ENCODE measurements around the gene JUP. TPM values are rescaled to one million over a fixed set of nuclear protein-coding genes. Genes with fewer than 3 reads are reported as not detected.
"Not testable (repeated sequence)": the region's sequence is repeated elsewhere in the genome, so short reads cannot be mapped to it uniquely, and the experiment has no call there.

Gene JUP
- total RNA-seq (2014; rRNA removed; shearing (Covaris generic); ENCODE audit: low replicate concordance) = 102 and 133 TPM in 2 replicates

DNA sequence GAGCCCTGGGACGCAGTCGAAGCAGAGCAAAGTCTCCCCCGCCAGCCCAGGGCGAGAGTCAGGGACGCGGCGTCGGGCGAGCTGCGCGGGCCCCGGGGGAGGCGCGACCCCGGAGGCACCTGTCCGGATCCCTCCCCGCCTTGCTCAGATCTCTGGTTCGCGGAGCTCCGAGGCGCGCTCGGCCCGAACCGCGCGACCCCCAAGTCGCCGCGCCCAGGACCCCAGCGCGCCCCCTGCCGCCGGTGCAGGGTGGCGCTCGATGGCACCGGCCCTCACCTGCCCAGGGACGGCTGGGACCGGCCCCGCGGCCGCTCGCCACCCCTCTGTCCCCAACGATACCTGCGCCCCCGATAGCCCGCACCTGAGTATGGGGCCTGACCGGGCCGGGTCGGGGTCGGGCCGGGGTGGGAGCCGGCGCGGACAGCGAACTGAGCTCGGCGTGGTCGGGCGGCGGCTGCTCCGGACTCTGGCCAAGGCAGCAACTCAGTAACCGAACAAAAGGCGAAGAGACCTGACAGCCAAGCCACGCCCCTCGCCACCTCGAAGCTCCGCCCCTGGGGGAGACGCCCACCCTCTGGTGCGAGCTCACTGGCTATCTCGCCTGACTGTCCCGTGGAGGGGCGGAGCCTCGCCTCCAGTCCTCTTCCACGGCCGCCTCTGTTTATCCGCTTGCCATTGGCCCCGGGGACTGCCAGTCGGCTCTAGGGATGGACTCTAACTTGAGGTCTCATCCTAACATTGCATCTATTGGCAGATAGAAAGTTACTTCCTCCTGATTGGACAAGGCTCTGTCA lies at the start of gene JUP:
JUP (minus strand) TSS at position 485 of the 794 bp plus-strand sequence. CDS start 14,857 bp downstream, outside the sequence.
- no peaks in the 10 kb centered on the region for H4K20me1 ChIP-seq (ENCODE audit: insufficient read depth, low read depth, low read length)
- H3K4me3 ChIP-seq (ENCODE audit: low read length) = no peak within 1 kb of the TSS
- no peak within 1 kb of the TSS for H3K9ac ChIP-seq (ENCODE audit: low read length)
- no peaks in the 10 kb centered on the region for H3K27me3 ChIP-seq (ENCODE audit: low read length)
- no peak within 1 kb of the TSS for H3K4me2 ChIP-seq (ENCODE audit: low read depth, low read length, poor library complexity, severe bottlenecking)
- no peaks in the 10 kb centered on the region for H3K9me3 ChIP-seq (ENCODE audit: low read length)
- no peaks in the 10 kb centered on the region for H3K36me3 ChIP-seq (ENCODE audit: insufficient read depth, low read length)
- DNase-seq = peak; percentile 92
- H3K4me1 ChIP-seq (ENCODE audit: low read length) = no peaks in the 10 kb centered on the region
- no peaks in the 10 kb centered on the region for H3K9me2 ChIP-seq (replicated peaks; ENCODE audit: insufficient read depth, low read length)
- H3K79me2 ChIP-seq (ENCODE audit: low read length) = no peaks in the 10 kb centered on the region
- no peak within 1 kb of the TSS for H3K27ac ChIP-seq (ENCODE audit: low read length)
- no peak within 1 kb of the TSS for H2AFZ ChIP-seq (ENCODE audit: low read length)

GRCh38 chr17:41835800-41836549 lies 49.5 kb upstream of the JUP start, which contains the start of gene NT5C3B:
TSS of gene NT5C3B (minus strand) at chr17:41836232. CDS start at chr17:41836193, 39 bp downstream.
- peak within 1 kb of the TSS; percentile 66 for H3K4me2 ChIP-seq (ENCODE audit: low read depth, low read length, poor library complexity, severe bottlenecking)
- peak within 1 kb of the TSS; percentile 80 for H3K4me3 ChIP-seq (ENCODE audit: low read length)
- no peak within 1 kb of the TSS for H3K27ac ChIP-seq (ENCODE audit: low read length)
- H3K79me2 ChIP-seq (ENCODE audit: low read length) = no peaks in the 10 kb centered on the region
- no peaks in the 10 kb centered on the region for H4K20me1 ChIP-seq (ENCODE audit: insufficient read depth, low read depth, low read length)
- no peaks in the 10 kb centered on the region for H3K9me2 ChIP-seq (replicated peaks; ENCODE audit: insufficient read depth, low read length)
- peak within 1 kb of the TSS; percentile 81 for H3K9ac ChIP-seq (ENCODE audit: low read length)
- DNase-seq = peak; percentile 71
- no peaks in the 10 kb centered on the region for H3K9me3 ChIP-seq (ENCODE audit: low read length)
- peak within 1 kb of the TSS; percentile 98 for H2AFZ ChIP-seq (ENCODE audit: low read length)
- no peaks in the 10 kb centered on the region for H3K27me3 ChIP-seq (ENCODE audit: low read length)
- no peaks in the 10 kb centered on the region for H3K36me3 ChIP-seq (ENCODE audit: insufficient read depth, low read length)
- peaks cover 18% of the 10 kb centered on the region for H3K4me1 ChIP-seq (ENCODE audit: low read length)

DNA sequence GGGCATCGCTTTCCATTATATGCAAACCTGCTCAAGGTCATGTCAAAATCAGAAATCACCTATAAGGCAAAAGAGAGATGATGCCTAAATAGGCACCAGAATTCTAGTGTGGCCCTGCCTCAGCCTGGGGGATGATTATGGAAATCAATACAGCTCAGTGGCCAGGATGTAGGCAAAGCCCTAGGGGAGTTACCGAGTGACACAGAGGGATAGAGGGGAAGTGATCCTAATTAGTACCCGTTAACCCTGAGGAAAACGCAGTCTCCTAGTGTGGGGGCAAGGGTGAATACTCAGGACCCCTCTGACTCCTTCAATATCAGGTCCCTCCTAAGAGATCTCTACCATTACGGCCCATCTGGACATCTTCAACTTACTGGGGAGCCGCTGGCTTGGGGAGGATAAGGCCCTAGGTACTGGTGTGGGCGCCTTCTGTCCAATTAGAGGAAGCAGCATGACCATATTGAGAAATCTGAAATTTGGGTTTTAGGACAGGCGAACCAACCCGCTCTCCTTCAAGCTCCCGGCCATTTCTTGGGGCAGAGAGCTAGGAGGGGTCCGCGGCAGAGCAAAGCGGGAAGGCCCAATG lies 48.8 kb upstream of the JUP start:
- no peaks in the 10 kb centered on the region for H3K9me3 ChIP-seq (ENCODE audit: low read length)
- peak overlapping the region; percentile 80 for H3K4me3 ChIP-seq (ENCODE audit: low read length)
- H3K4me2 ChIP-seq (ENCODE audit: low read depth, low read length, poor library complexity, severe bottlenecking) = peak overlapping the region; percentile 66
- peaks cover 18% of the 10 kb centered on the region for H3K4me1 ChIP-seq (ENCODE audit: low read length)
- H3K9me2 ChIP-seq (replicated peaks; ENCODE audit: insufficient read depth, low read length) = no peaks in the 10 kb centered on the region
- no peak overlapping the region for H3K27ac ChIP-seq (ENCODE audit: low read length)
- peak overlapping the region; percentile 81 for H3K9ac ChIP-seq (ENCODE audit: low read length)
- H2AFZ ChIP-seq (ENCODE audit: low read length) = peak overlapping the region; percentile 98
- H3K36me3 ChIP-seq (ENCODE audit: insufficient read depth, low read length) = no peaks in the 10 kb centered on the region
- peak; percentile 53 for DNase-seq
- no peaks in the 10 kb centered on the region for H3K79me2 ChIP-seq (ENCODE audit: low read length)
- no peaks in the 10 kb centered on the region for H4K20me1 ChIP-seq (ENCODE audit: insufficient read depth, low read depth, low read length)
- no peaks in the 10 kb centered on the region for H3K27me3 ChIP-seq (ENCODE audit: low read length)

DNA sequence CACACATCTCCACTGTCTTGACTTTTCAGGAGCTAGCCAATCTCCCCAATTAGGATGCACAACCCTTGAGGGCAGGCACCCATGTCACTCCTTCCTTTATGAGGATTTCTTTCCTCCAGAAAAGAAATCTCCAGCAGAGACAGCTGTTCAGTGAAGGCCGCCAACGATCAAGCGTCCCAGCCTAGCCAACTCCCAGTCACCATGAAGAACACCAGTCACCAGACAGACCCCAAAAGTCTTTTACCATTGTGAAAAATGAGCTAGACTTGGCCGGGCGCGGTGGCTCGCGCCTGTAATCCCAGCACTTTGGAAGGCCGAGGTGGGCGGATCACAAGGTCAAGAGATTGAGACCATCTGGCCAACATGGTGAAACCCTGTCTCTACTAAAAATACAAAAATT lies 43.5 kb upstream of the JUP start:
- not testable (repeated sequence) for H2AFZ ChIP-seq (ENCODE audit: low read length); H3K9me3 ChIP-seq (ENCODE audit: low read length); H3K36me3 ChIP-seq (ENCODE audit: insufficient read depth, low read length); H3K4me2 ChIP-seq (ENCODE audit: low read depth, low read length, poor library complexity, severe bottlenecking); H4K20me1 ChIP-seq (ENCODE audit: insufficient read depth, low read depth, low read length); H3K9me2 ChIP-seq (replicated peaks; ENCODE audit: insufficient read depth, low read length); H3K27ac ChIP-seq (ENCODE audit: low read length); H3K4me3 ChIP-seq (ENCODE audit: low read length); H3K4me1 ChIP-seq (ENCODE audit: low read length); H3K27me3 ChIP-seq (ENCODE audit: low read length); H3K79me2 ChIP-seq (ENCODE audit: low read length); DNase-seq; H3K9ac ChIP-seq (ENCODE audit: low read length)

- DNase-seq = no peak
- Histone ChIP-seq H3K27me3 (ENCODE audit: low read length) (no peaks in the 10 kb centered on the region), H3K9me3 (ENCODE audit: low read length) (no peaks in the 10 kb centered on the region), H3K9ac (ENCODE audit: low read length) (no peak overlapping the region), H3K4me1 (ENCODE audit: low read length) (no peaks in the 10 kb centered on the region), H3K4me2 (ENCODE audit: low read depth, low read length, poor library complexity, severe bottlenecking) (no peak overlapping the region), H3K27ac (ENCODE audit: low read length) (no peak overlapping the region), H3K9me2 (replicated peaks; ENCODE audit: insufficient read depth, low read length) (no peaks in the 10 kb centered on the region), H3K4me3 (ENCODE audit: low read length) (no peak overlapping the region), H3K36me3 (ENCODE audit: insufficient read depth, low read length) (no peaks in the 10 kb centered on the region), H3K79me2 (ENCODE audit: low read length) (no peaks in the 10 kb centered on the region), H4K20me1 (ENCODE audit: insufficient read depth, low read depth, low read length) (no peaks in the 10 kb centered on the region), H2AFZ (ENCODE audit: low read length) (no peak overlapping the region)
Observed at GRCh38 chr17:41825175-41825845, 38.8 kb upstream of the JUP start.

DNA sequence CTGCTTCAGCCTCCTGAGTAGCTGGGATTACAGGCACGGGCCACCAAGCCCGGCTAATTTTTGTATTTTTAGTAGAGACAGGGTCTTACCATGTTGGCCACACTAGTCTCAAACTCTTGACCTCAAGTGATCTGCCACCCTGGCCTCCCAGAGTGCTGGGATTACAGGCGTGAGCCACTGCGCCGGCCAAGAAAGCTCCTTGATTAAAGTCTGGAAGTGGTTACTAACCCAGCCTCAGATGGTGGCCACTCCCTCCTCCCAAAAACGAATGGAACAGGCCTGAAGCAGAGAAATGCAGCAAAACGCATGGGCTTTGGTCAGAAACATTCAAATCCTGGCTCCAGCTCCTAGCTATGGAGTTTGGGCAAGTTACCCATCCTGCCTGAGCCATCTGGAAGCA lies 37.6 kb upstream of the JUP start:
- Histone ChIP-seq H3K27ac (ENCODE audit: low read length) (no peak overlapping the region), H3K4me3 (ENCODE audit: low read length) (no peak overlapping the region), H3K4me2 (ENCODE audit: low read depth, low read length, poor library complexity, severe bottlenecking) (no peak overlapping the region), H3K27me3 (ENCODE audit: low read length) (no peaks in the 10 kb centered on the region), H4K20me1 (ENCODE audit: insufficient read depth, low read depth, low read length) (no peaks in the 10 kb centered on the region), H3K4me1 (ENCODE audit: low read length) (peaks cover 3% of the 10 kb centered on the region), H3K9me2 (replicated peaks; ENCODE audit: insufficient read depth, low read length) (no peaks in the 10 kb centered on the region), H2AFZ (ENCODE audit: low read length) (no peak overlapping the region), H3K9ac (ENCODE audit: low read length) (no peak overlapping the region), H3K79me2 (ENCODE audit: low read length) (no peaks in the 10 kb centered on the region), H3K36me3 (ENCODE audit: insufficient read depth, low read length) (no peaks in the 10 kb centered on the region), H3K9me3 (ENCODE audit: low read length) (no peaks in the 10 kb centered on the region)
- DNase-seq = no peak

- Histone ChIP-seq H3K4me1 (ENCODE audit: low read length) (peaks cover 7% of the 10 kb centered on the region), H3K4me3 (ENCODE audit: low read length) (no peak overlapping the region)
Observed at GRCh38 chr17:41823580-41823979, 37.1 kb upstream of the JUP start.

More at GRCh38 chr17:41823580-41823979, 37.1 kb upstream of the JUP start:
- no peak for DNase-seq
- Histone ChIP-seq H3K27ac (ENCODE audit: low read length) (no peak overlapping the region), H3K36me3 (ENCODE audit: insufficient read depth, low read length) (no peaks in the 10 kb centered on the region), H4K20me1 (ENCODE audit: insufficient read depth, low read depth, low read length) (no peaks in the 10 kb centered on the region), H3K79me2 (ENCODE audit: low read length) (no peaks in the 10 kb centered on the region), H3K9me2 (replicated peaks; ENCODE audit: insufficient read depth, low read length) (no peaks in the 10 kb centered on the region), H2AFZ (ENCODE audit: low read length) (no peak overlapping the region), H3K27me3 (ENCODE audit: low read length) (no peaks in the 10 kb centered on the region), H3K9me3 (ENCODE audit: low read length) (no peaks in the 10 kb centered on the region), H3K9ac (ENCODE audit: low read length) (no peak overlapping the region), H3K4me2 (ENCODE audit: low read depth, low read length, poor library complexity, severe bottlenecking) (no peak overlapping the region)

All from Karpas-422 (cell line).